SKM-1 treated with dmso at 0.1 percent for 144 hours (cell line): ENCODE data around the gene SERTAD1.
A peak's percentile ranks its signal among the peaks of the same experiment; 100 is the strongest.

Experiments
- DNase-seq: peaks from one replicate; lab custom pipeline; 2025; ENCODE audit not compliant: unreplicated experiment; lab: John Stamatoyannopoulos, UW

SERTAD1 gene

DNA sequence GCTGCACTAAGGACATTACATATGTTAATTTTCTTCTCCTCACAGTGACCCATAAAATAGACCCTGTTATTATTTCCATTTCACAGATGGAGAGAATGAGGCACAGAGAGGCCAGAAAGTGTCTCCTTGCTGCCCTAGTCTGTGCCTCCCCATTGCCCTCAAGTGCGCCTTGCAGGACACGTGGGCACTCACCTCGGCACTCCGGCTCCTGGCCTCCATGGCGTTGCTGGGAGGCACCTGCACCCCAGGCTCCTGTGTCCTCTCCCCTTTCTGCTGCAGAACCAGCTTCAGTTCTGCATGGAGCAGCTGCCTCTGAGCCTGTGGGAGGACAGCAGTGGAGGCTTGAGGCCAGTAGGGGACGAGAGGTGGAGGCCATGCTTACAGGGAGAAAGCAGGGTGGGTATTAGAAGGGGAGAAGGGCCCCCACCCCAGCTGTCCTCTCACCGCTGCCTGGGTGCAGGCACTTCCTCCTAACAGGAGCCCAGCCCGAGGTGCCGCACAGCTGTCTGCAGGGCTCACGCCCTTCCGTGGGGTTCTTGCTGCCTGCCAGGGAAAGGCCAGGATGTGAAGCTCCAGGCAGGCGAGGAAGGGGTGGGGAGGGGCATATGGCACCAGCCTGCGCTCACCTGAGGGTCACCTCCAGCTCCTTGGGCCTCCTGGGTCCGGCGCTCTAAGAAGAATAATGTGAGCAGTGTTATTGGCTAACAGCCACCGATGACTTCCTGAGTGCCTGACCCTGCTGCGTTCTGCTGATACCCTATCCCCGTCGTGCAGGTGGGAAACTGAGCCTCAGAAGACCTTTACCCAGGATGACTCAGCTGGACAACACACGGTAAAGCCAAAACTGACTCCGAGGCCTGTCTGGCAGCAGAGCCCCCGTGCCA, 17.8 kb downstream of the SERTAD1 start:
- no peak for DNase-seq

DNA sequence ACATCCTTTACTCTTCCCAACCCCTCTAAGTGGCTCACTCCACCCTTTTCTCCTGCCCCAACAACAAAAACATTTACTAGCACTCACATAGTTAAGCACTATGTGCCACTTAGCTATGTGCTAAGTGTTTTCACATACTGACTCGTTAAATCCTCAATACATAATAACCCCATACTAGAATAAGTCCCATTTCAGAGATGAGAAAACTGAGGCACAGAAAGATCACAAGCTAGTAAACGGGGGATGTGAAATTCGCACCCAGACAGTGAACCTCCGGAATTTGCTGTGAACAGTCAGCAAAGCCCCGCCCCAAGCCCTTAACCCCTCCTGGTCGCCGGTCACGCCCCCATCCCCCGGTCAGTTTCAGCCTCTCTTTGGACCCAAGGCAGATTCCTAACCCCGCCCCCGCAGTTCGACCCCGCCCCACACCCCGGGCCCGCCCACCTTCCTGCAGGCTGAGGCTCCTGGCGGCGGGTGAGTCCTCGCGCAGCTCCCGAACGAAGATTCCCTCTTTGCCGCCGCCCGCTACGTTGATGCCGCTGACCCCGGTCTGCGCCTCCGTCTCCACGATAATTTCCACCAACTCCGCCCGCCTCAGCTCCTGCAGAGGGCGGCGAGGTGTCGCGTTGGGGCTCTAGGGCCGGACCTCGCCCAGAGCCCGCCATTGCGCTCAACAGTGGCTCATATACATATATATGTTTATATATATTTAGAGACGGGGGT, 22.4 kb downstream of the SERTAD1 start:
- peak; percentile 87 for DNase-seq

DNA sequence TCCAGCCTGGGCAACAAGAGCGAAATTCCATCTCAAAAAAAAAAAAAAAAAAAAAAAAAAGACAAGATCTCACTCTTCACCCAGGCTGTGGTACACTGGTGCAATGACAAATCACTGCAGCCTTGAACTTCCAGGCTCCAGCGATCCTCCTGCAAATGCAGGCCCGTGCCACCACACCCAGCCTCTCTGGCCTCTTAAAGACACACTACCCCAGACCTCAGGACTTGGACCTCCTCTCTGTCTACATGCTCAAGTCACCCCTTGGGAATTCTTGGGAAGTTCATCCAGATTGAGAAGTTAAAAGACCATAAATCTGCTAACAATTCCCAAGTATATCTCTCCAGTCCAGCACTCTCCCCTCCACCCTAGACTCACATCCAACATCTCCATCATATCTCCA, 25.2 kb downstream of the SERTAD1 start:
- no peak for DNase-seq

DNA sequence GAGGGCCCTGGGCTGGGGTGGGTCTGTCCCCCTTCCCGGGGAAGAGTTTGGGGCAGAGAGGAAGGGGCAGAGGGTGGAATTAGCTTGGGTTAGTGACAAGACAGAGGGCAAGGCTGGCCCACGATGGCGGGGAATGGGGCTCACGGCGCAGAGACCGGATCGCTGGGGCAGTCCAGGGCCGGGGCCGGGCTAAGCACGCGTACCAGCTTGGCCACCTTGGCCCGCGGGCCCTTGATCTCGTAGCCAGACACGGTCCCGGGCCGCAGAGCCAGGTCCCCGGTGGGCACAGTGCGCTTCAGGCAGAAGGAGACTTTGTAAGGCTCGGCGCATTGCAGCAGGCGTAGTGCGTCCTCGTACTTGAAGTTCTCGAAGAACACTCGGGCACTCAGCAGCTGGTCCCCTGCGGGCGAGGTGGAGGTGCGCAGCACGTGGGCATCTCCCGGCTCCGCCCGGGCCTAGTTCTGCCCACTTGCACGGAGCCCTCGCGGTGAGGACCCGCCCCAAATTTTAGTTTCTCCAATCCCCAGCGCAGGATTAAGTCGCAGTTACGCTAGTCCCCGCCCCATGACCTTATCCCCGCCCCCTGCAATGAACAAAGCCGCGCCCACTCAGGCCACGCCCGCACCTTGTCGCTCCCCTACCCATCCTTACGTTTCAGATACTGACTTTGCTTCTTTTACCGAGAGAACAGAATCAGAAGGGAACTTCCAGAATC, 27.2 kb downstream of the SERTAD1 start:
- DNase-seq: no peak

DNA sequence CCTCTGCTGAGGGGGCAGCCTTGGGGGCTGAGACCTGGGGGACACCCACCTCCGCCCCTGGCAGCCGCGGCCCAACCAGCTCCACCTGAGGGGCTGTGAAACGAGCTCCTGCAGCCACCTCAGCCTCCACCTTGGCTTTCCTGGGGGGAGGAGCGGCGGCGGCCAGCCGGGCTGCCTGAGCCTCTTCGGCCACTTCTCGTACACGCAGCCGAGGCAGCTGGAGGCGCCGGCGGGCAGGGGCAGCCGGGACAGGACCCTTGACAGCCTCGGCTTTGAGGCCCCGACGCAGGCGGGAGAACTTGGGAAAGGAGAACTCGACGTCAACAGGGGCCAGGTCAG, 28.3 kb downstream of the SERTAD1 start:
- DNase-seq: no peak

DNA sequence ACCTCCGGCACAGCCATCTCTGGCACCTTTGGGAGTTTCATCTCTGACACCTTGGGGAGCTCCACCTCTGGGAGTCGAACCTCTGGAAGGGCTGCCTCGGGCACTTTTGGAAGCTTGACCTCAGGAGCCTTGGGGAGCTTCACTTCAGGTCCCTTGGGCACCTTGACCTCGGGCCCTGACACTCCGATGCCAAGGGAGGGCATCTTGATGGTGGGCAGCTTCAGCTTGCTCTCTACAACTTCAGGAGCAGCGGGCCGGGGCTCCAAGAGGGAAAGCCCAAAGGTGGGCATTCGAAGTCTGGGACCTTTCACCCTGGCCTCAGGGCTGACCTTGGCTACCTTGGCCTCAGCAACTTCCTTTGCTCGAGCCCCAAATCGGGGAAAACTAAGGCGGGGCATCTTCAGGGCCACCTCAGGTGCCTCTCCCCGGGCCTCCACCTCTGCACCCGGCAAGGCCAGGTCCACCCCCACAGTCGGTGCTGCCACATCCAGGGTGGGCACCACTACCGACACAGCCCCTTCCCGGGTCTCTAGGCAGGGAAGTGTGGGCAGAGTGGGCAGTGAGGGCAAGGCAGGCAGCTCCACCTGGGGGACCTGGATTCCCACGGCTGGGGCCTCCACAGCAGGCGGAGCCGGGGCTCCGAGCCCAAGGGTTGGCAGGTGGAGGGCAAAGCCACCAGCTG, 28.8 kb downstream of the SERTAD1 start:
- DNase-seq: no peak

DNA sequence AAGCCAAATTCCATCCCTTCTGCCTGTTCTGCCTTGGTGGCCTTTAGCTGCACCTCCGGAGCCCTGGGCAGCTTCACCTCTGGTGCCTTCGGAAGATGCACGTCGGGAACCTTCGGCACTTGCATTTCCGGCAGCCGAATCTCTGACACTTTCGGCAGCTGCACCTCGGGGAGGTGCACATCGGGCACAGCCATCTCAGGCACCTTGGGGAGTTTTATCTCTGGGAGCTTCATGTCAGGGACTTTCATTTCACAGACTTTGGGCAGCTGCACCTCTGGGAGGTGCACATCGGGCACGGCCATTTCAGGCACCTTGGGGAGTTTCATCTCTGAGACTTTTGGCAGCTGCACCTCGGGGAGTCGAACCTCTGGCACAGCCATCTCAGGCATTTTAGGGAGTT, 29.8 kb downstream of the SERTAD1 start:
- DNase-seq: no peak

DNA sequence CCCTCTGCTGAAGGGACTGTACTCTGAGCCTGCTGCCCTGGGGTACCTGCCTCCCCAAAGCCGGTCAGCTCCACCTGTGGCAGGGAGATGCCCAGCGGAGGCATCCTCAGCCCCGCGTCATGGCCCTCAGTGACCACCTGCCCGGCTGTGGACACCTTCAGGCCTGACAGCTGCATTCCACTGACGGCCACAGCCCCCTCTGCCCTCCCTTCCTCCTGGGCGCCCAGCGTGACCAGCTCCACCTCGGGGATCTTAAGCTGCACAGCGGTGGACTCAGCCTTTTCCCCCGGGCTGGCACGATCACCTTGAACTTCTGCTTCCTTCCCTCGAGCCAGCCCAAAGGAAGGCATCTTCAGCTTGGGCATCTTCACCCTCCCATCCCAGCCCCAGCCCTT, 31.0 kb downstream of the SERTAD1 start:
- DNase-seq: no peak

DNA sequence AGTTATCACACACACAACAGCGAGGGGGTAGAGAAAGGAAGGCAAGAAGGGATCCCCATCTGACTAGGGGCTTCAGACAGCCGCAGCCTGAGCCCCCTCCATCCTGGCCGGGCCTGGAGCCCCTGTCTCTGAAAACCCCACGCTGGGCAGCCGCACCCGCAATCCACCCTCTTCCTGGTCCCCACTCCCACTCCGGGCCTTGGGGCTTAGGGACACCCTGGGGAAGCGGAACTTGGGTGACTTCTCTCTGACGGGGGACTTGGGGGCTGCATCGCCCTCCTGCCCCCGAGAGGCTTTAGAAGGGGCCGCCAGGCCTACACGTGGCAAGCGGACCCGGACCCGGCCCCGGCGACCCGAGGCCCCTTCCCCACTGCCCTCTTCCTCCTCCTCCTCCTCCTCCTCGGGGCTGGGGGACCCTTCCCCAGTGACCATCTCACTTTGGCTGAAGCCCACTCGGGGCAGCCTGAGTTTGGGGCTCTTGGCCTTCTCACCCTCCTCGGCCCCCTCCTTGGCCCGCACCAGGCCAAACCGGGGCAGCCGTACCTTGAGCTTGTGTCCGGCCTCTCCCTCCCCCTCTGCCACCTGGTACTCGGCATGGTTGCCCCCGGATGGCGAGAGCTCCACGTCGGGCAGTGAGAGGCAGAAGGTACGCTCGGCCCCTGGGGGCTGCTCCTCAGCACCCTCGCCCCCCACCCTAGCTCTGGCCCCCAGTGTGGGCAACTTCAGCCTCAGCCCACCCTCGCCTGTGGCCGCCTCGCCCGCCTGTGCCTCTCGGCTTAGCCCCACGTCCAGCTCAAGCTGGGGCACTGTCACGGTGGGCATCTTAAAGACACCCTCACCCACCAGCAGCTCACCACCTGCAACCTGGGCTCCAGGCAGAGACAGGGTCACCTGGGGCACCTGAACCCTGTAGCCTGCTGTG, 31.6 kb downstream of the SERTAD1 start:
- no peak for DNase-seq

DNA sequence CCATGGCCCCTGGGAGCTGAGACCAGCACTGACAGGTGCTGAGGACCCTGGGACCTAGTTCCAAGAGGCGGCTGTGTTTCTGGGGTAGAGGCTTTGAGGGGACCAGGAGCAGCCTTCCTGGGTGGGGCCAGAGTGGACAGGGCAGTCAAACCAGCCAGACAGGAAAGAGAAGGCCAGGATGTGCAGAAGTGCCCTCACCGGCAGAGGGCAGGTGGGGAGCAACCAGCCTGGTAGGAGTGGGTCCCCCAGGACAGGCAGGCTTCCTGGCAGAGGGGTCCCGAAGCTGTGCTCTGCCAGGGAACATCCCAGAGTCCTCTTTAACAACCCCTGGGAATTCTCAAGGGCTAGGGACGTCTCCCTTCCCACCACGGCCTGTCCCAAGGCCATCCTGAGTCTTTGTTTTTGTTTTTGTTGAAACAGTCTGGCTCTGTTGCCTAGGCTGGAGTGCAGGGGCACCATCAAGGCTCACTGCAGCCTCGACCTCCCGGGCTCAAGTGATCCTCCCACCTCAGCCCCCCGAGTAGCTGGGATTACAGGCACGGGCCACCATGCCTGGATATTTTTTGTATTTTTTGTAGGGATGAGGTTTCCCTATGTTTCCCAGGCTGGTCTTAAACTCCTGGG, 32.8 kb downstream of the SERTAD1 start:
- no peak for DNase-seq

DNA sequence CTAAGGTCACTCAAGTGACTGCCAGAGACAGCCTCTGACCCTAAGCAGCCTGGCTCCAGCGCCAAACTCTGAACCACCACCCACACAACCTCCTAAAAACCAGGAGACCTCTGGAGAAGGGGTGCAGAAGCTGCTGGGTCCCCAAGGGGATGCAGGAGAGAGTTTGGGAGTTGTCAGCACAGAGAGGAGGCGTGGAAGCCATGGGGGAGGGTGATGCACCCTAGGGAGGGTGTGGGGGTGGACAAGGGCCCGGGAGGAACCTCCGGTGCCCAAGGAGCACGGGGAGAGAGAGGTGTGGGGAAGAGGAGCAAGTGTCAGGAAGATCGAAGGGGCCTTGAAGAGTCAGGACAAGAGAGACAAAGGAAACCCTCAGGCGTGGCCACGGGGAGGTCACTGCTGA, 33.7 kb downstream of the SERTAD1 start:
- DNase-seq: no peak

DNA sequence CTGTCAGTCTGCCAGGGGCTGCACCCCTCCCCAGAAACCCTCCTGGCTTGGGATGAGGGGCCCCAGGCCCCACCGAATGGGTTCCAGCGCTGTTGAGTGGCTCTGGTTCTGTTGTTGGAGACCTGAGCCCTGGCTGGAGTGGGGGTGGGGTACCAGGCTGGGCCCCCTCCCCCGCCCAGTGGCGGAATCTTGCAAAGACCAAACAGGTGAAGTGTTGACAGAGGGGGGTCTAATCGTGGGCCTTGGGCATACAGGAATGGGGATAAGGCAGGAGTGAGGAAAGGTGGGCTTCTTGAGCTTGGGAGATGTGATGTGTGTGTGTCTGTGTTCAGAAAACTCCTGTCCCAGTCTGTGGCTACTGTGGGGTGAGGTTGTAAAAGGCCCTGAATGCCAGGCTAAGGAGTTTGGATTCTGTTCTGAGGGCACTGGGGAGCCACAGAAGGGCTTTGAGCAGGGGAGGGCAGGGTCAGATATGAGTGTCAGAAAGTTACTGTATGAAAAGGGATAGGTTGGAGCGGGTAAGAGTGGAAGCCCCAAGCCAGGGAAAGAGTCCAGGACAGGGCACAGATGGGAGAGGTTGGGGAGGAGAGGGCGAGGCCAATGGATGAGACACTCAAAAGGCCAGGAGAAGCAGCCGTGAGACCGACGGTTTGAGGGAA, 35.6 kb downstream of the SERTAD1 start, which contains the start of gene HIPK4:
HIPK4 (minus strand) TSS at position 98 of the 659 bp plus-strand sequence. CDS start 279 bp downstream, outside the sequence.
- no peak for DNase-seq

DNA sequence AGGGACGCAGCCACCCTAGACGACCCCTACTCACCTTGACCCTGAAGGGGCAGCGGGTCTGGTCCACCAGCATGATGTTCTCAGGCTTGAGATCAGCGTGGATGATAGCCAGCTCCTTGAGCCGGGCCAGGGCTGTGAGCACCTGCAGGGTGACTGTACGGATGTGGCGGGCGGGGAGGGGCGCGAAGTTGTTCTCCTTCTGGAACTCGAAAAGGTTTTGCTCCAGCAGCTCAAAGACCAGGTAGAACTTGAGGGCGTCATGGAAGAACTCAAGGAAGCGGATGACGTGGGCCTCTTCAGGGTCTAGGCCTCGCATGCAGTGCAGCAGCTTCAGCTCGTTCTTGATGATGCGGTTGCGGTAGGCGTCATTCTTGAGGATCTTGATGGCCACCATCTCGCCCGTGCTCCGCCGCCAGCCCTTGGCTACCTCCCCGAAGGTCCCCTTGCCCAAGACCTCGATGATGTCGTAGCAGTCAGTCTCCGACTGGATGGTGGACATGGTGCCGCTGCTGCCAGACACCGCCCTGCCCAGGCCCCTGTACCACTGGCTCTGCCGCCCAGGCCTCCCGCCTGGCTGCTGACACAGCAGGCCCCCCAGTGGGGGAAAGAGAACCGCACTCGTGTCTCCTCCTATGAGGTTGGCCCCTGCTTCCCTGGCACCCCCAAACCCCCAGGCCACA, 36.2 kb downstream of the SERTAD1 start:
- DNase-seq: no peak

DNA sequence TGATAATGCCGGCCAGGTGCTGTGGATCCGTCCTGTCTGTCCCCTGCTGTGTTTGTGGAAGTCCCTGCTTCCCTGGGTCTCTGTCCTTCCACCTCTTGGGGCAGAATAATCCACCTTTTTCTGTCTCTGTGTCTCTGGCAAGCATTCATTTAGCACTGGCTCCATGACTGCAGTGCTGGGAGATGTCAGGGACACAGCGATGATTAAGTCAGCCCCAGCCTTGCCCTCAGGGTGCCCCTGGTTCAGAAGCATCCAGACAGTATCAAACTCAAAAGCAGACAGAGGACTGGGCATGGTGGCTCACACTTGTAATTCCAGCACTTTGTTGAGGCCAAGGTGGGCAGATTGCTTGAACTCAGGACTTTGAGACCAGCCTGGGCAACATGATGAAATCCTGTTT, 37.3 kb downstream of the SERTAD1 start:
- no peak for DNase-seq

DNA sequence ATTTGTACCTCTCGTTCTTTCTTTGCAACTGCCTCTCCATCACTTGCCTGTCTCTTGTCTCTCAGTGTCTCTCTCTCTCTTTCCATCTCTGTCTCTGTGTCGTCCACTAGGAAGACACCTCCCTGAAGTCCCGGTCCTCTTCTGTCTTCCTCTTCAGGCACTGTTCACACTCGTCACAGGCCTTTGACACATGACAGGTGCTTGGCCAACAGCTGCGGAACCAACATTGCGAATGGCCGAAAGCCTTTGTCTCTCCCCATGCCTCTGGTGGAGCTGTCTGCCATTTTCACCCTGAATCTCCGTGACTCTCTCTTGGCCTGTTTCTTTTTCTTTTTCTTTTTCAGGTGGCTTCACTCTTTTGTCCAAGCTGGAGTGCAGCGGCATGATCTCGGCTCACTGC, 38.6 kb downstream of the SERTAD1 start:
- DNase-seq: no peak

DNA sequence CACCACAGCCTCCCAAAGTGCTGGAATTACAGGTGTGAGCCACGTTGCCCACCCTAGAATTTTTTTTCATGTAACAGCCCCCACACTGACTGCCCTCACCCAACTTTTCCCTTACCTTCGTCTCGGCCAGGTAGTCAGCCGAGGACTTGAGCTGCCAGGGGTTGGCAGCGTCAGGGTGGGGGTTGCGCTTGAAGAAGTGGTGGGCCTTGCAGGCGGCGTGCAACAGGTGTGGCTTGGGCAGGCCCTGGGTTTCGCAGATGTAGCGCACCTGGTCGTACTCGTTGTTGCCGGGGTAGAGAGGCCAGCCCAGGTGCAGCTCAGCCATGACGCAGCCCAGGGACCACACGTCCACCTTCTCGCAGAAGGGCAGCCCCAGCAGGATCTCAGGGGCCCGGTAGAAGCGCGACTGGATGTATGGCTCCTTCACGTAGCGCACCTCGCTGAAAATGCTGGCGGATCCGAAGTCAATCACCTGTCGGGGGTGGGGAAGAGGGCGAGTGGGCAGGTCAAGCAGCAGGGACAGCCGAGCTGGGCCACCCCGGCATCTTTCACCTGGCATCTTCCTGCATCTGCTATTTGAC, 42.0 kb downstream of the SERTAD1 start:
- no peak for DNase-seq

DNA sequence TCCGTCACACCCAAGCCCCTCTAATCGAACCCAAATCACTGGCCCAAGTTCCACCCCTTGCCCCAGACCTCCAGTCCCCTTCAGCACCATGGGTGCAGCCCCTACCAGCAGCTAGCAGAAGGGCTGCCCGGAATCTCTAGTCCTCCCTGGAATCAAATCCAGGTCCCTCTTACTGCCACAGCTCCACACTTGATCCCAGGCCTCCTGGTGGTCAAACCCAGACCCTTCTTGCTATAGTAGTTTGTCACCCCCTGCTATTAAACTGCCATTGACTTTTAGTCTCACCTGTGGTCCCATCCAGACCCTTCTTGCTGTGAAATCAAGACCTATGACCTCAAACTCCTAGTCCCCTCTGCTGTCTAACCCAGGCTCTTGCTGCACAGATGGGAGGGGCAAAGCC, 44.5 kb downstream of the SERTAD1 start:
- no peak for DNase-seq
